Endothelial cell of umbilical vein (primary cell): ENCODE measurements around the gene EXOC3. TPM values are rescaled to one million over a fixed set of nuclear protein-coding genes. Genes with fewer than 3 reads are reported as not detected.
"Not testable (repeated sequence)": the region's sequence is repeated elsewhere in the genome, so short reads cannot be mapped to it uniquely, and the experiment has no call there.

ENCODE experiments used
- BruUV-seq: library from RNA; stranded (reverse); fragments of 400-500 nt; replicated peaks from 2 replicates; lab custom pipeline; 2021; lab: Mats Ljungman, UMichigan
- CTCF ChIA-PET: fragments of 300-600, 350-600 bp; sonication (Branson Sonifier 250); formaldehyde crosslinking; loops from one replicate; lab custom pipeline; 2021; ENCODE audit warnings: antibody characterized with exemption, inconsistent platforms; lab: Charles Lee
- POLR2A ChIA-PET: fragments of 300-600, 350-600 bp; sonication (Branson Sonifier 250); formaldehyde crosslinking; loops from one replicate; lab custom pipeline; 2021; ENCODE audit warnings: antibody characterized with exemption, inconsistent platforms; lab: Charles Lee
- DNase-seq: peaks from one replicate; pipeline ENCODE4 v3.0.0-alpha.2; 2011; ENCODE audit warnings: low read depth, low spot score
- FAIRE-seq: peaks from 2 replicates; lab custom pipeline; 2011; peaks lifted over from hg19 to GRCh38; lab: Jason Lieb, UNC
- H2AFZ ChIP-seq: 2 replicates; pipeline ENCODE4 v1.6.0; 2012; ENCODE audit warnings: low read depth, low read length, control low read depth, inconsistent platforms
- H3K27ac ChIP-seq: 2 replicates; pipeline ENCODE4 v1.5.1; 2011; ENCODE audit warnings: low read depth, mild to moderate bottlenecking, control low read depth, low read length, moderate library complexity; ENCODE audit not compliant: insufficient read depth
- H3K27me3 ChIP-seq, 2 experiments: 2 replicates each; pipeline versions ENCODE4 v1.6.0 to v1.6.1; 2011; ENCODE audit warnings: low read length in 2 of 2, mixed read lengths in 1 of 2; ENCODE audit not compliant: control insufficient read depth in 2 of 2, insufficient read depth in 2 of 2
- H3K36me3 ChIP-seq, 2 experiments: 2 replicates in 1 of 2; 3 replicates in 1 of 2; pipeline ENCODE4 v1.5.1; 2011; ENCODE audit warnings: low read length in 2 of 2, mild to moderate bottlenecking in 1 of 2, moderate library complexity in 1 of 2; ENCODE audit not compliant: control insufficient read depth in 2 of 2, insufficient read depth in 2 of 2; ENCODE audit errors: extremely low read depth in 1 of 2
- H3K4me1 ChIP-seq: 3 replicates; pipeline ENCODE4 v1.5.1; 2011; ENCODE audit warnings: mild to moderate bottlenecking, low read length; ENCODE audit not compliant: control insufficient read depth, insufficient read depth; ENCODE audit errors: extremely low read depth
- H3K4me2 ChIP-seq: 2 replicates; pipeline ENCODE4 v1.6.1; 2011; ENCODE audit warnings: low read length, control low read depth, mixed read lengths; ENCODE audit not compliant: insufficient read depth
- H3K4me3 ChIP-seq, 3 experiments: fragments of 200-600 bp in 1 of 3; sonication (generic), shearing (Covaris generic) in 1 of 3; replicated peaks in 1 of 3; 2 replicates each; pipeline ENCODE4 v1.5.1; 2011 to 2016; ENCODE audit warnings: control low read depth in 3 of 3, low read length in 3 of 3, mild to moderate bottlenecking in 2 of 3, inconsistent platforms in 1 of 3, low read depth in 1 of 3, moderate library complexity in 1 of 3; ENCODE audit not compliant: insufficient read depth in 1 of 3
- H3K79me2 ChIP-seq: 2 replicates; pipeline ENCODE4 v1.6.0; 2012; ENCODE audit warnings: low read length, inconsistent platforms; ENCODE audit not compliant: control insufficient read depth, insufficient read depth
- H3K9ac ChIP-seq: replicated peaks from 2 replicates; pipeline ENCODE3; 2011; ENCODE audit warnings: low read length, control low read depth; ENCODE audit not compliant: insufficient read depth; ENCODE audit errors: extremely low read depth
- H3K9me1 ChIP-seq: replicated peaks from 3 replicates; pipeline ENCODE4 v1.6.0; 2011; ENCODE audit warnings: mild to moderate bottlenecking, low read length; ENCODE audit not compliant: control insufficient read depth, insufficient read depth; ENCODE audit errors: extremely low read depth
- H3K9me3 ChIP-seq: replicated peaks from 2 replicates; pipeline ENCODE4 v1.5.1; 2012; ENCODE audit warnings: low read length, inconsistent platforms; ENCODE audit not compliant: control insufficient read depth, insufficient read depth
- H4K20me1 ChIP-seq: replicated peaks from 2 replicates; pipeline ENCODE3; 2011; ENCODE audit warnings: mild to moderate bottlenecking, low read length; ENCODE audit not compliant: control insufficient read depth, insufficient read depth; ENCODE audit errors: extremely low read depth
- EZH2 ChIP-seq: IDR thresholded peaks from 2 replicates; pipeline ENCODE4 v1.6.1; 2012; ENCODE audit warnings: borderline replicate concordance, low read depth, mild to moderate bottlenecking, moderate library complexity, low read length, inconsistent platforms; ENCODE audit not compliant: severe bottlenecking
- MAX ChIP-seq: IDR thresholded peaks from 2 replicates; pipeline ENCODE4 v1.6.1; 2011; ENCODE audit not compliant: insufficient read depth, insufficient read length
- POLR2A ChIP-seq: IDR thresholded peaks from 2 replicates; pipeline ENCODE4 v1.6.1; 2012; ENCODE audit warnings: low read depth, mild to moderate bottlenecking, control low read depth, low read length
- dilution Hi-C: fragments of 300-500 bp; cut with MboI; formaldehyde crosslinking; loops from one replicate; pipeline ENCODE4 v1.15.0; 2019; ENCODE audit warnings: low sequenced_read_pairs; ENCODE audit not compliant: extremely low pct_ligation_motif_present
- intact Hi-C: fragments of 100-400 bp; cut with micrococcal nuclease; formaldehyde crosslinking; loops from one replicate; pipeline ENCODE4 v1.10.0; 2022
- polyA plus RNA-seq, 4 experiments: library from polyadenylated mRNA; depleted of rRNA in 3 of 4; stranded (reverse) in 3 of 4; unstranded in 1 of 4; fragments of >200 nt; gene quantifications; 2 replicates each; pipeline versions ENCODE4 v1.2.1 to v1.2.3, GENCODE V29; 2011 to 2012; ENCODE audit warnings: missing spikeins in 1 of 4
- total RNA-seq: library from RNA; stranded (reverse); gene quantifications from 2 replicates; pipeline ENCODE4 v1.2.3, GENCODE V29; 2021

The EXOC3 gene
- total and polyA plus RNA-seq, 2 donors (not counting 3 experiments of a cell fraction or from before 2014, with no cell fraction given), result 26.4 to 52.9 TPM

- peak overlapping the region; percentile 60 for H3K9ac ChIP-seq
- ChIA-PET CTCF (interaction anchor here (1.2 to 3.5 kb wide), 4 partner anchors 25 to 429 kb away, joined by 3 to 23 read pairs (median 8); no protein-coding TSS in a partner anchor), POLR2A (no interaction called here)
- H3K9me1 ChIP-seq, result no peaks in the 10 kb centered on the region
- DNase-seq, result peak; percentile 24
- dilution Hi-C loops, result no loop called here
- peak overlapping the region; percentile 54 for H3K4me2 ChIP-seq
- H3K4me1 ChIP-seq, result peaks cover 6% of the 10 kb centered on the region
- peaks cover 4% of the 10 kb centered on the region for H3K79me2 ChIP-seq
- H3K27me3 ChIP-seq, result peaks cover 5 to 10% of the 10 kb centered on the region in 2 experiments
- peak overlapping the region; percentile 48 to 79 (median 49) for H3K4me3 ChIP-seq
- intact Hi-C loops, result loop anchor here (5.0 kb wide), 1 partner anchor 139 kb away; the partner anchor contains the start of gene CEP72
- peak overlapping the region; percentile 39 for H2AFZ ChIP-seq
- BruUV-seq, result no TSS peak
- TF ChIP-seq MAX, result no peak
- peak; percentile 3 for TF ChIP-seq EZH2
- peak; percentile 1 for TF ChIP-seq POLR2A
- no peak overlapping the region for H3K27ac ChIP-seq
- peaks cover 0 to 2% of the 10 kb centered on the region in 2 experiments for H3K36me3 ChIP-seq
- no peaks in the 10 kb centered on the region for H3K9me3 ChIP-seq
- peak; percentile 42 for FAIRE-seq
- H4K20me1 ChIP-seq, result no peaks in the 10 kb centered on the region
These were observed 30.7 kb downstream of the EXOC3 start for GRCh38 chr5:473551-474192.

- dilution Hi-C loops, H4K20me1 ChIP-seq, H3K27ac ChIP-seq, H3K4me1 ChIP-seq, H2AFZ ChIP-seq, H3K79me2 ChIP-seq, DNase-seq, H3K9me3 ChIP-seq, POLR2A ChIA-PET, H3K9me1 ChIP-seq, H3K9ac ChIP-seq, H3K36me3 ChIP-seq, FAIRE-seq, H3K27me3 ChIP-seq, BruUV-seq: not testable (repeated sequence)
- peak; percentile 18 for TF ChIP-seq EZH2
- intact Hi-C loops, result loop anchor here (5.0 kb wide), 1 partner anchor 138 kb away; the partner anchor contains the start of gene CEP72
- CTCF ChIA-PET, result interaction anchor here (1.4 to 3.5 kb wide), 3 partner anchors 28 to 429 kb away, joined by 4 to 23 read pairs (median 11); no protein-coding TSS in a partner anchor
- Histone ChIP-seq H3K4me2 (peak overlapping the region; percentile 54), H3K4me3 (peak overlapping the region; percentile 48 to 79 (median 49))
These were observed 31.4 kb downstream of the EXOC3 start for GRCh38 chr5:474232-474839.
